OCI-LY1 (cell line): ENCODE measurements around the gene TET2.

ENCODE experiments used
- CTCF ChIP-seq: fragments of 200-600 bp; sonication (generic), shearing (Covaris generic); IDR thresholded peaks from 2 replicates; pipeline ENCODE4 v1.5.1; 2017; ENCODE audit warnings: mild to moderate bottlenecking, antibody characterized with exemption, low read length, moderate library complexity, mixed read lengths
- EZH2 ChIP-seq: fragments of 200-600 bp; sonication (generic), shearing (Covaris generic); IDR thresholded peaks from 2 replicates; pipeline ENCODE4 v1.8.0; 2017; ENCODE audit warnings: borderline replicate concordance, mixed run types, mild to moderate bottlenecking, antibody characterized with exemption, low read length, moderate library complexity, mixed read lengths

- TF ChIP-seq CTCF (no peak), EZH2 (no peak)
Measured at GRCh38 chr4:105198541-105198940, 51.9 kb downstream of the TET2 start.
